Effector memory CD8-positive, alpha-beta T cell (primary cell): ENCODE data around the gene RNF224.
"Not testable (repeated sequence)": the region's sequence is repeated elsewhere in the genome, so short reads cannot be mapped to it uniquely, and the experiment has no call there.

Experiments
- ATAC-seq: fragments of 150-1000 bp; cut with Tn5 transposase; replicated peaks from 2 replicates; pipeline ENCODE4 v1.10.0; 2021; ENCODE audit warnings: mild to moderate bottlenecking, moderate library complexity
- DNase-seq, 3 experiments: peaks; one replicate each; pipeline ENCODE4 v3.0.0; 2021
- H3K27ac Mint-ChIP-seq, 2 donors: one replicate each; pipeline ENCODE4 v1.8.0; 2022; ENCODE audit warnings: mild to moderate bottlenecking in 2 of 2, mixed read lengths in 2 of 2, moderate library complexity in 2 of 2
- H3K27me3 Mint-ChIP-seq, 2 donors: one replicate each; pipeline ENCODE4 v1.8.0; 2022; ENCODE audit warnings: mixed read lengths in 2 of 2
- H3K36me3 Mint-ChIP-seq: one replicate; pipeline ENCODE4 v1.8.0; 2022; ENCODE audit warnings: mild to moderate bottlenecking, moderate library complexity, mixed read lengths; ENCODE audit not compliant: insufficient read depth
- H3K4me1 Mint-ChIP-seq, 2 donors: one replicate each; pipeline ENCODE4 v1.8.0; 2022; ENCODE audit warnings: low read depth in 2 of 2, mixed read lengths in 2 of 2
- H3K4me3 Mint-ChIP-seq, 2 donors: one replicate each; pipeline ENCODE4 v1.8.0; 2022; ENCODE audit warnings: mild to moderate bottlenecking in 2 of 2, mixed read lengths in 2 of 2, moderate library complexity in 2 of 2
- H3K9me3 Mint-ChIP-seq, 2 donors: one replicate each; pipeline ENCODE4 v1.8.0; 2022; ENCODE audit warnings: mixed read lengths in 2 of 2

The RNF224 gene

GRCh38 chr9:137237759-137238726, 10.7 kb downstream of the RNF224 start:
- peaks cover 0 to 14% of the 10 kb centered on the region in 2 donors for H3K27me3 Mint-ChIP-seq
- no peaks in the 10 kb centered on the region for H3K9me3 Mint-ChIP-seq
- H3K4me3 Mint-ChIP-seq, result peak overlapping the region in 1 of 2 donors; percentile 19
- H3K27ac Mint-ChIP-seq, result peak overlapping the region in 1 of 2 donors; percentile 82
- ATAC-seq (no peak), DNase-seq (no peak)
- peaks cover 18 to 19% of the 10 kb centered on the region in 2 donors for H3K4me1 Mint-ChIP-seq
- H3K36me3 Mint-ChIP-seq, result peaks cover 26% of the 10 kb centered on the region

- ATAC-seq, DNase-seq, H3K9me3 Mint-ChIP-seq: not testable (repeated sequence)
- peaks cover 23 to 26% of the 10 kb centered on the region in 2 donors for H3K4me1 Mint-ChIP-seq
- peaks cover 38% of the 10 kb centered on the region for H3K36me3 Mint-ChIP-seq
- peak overlapping the region; percentile 86 to 97 for H3K4me3 Mint-ChIP-seq
- peaks cover 0 to 10% of the 10 kb centered on the region in 2 donors for H3K27me3 Mint-ChIP-seq
- peak overlapping the region in 1 of 2 donors; percentile 97 for H3K27ac Mint-ChIP-seq
Measured at GRCh38 chr9:137239541-137240200, 12.4 kb downstream of the RNF224 start.

DNA sequence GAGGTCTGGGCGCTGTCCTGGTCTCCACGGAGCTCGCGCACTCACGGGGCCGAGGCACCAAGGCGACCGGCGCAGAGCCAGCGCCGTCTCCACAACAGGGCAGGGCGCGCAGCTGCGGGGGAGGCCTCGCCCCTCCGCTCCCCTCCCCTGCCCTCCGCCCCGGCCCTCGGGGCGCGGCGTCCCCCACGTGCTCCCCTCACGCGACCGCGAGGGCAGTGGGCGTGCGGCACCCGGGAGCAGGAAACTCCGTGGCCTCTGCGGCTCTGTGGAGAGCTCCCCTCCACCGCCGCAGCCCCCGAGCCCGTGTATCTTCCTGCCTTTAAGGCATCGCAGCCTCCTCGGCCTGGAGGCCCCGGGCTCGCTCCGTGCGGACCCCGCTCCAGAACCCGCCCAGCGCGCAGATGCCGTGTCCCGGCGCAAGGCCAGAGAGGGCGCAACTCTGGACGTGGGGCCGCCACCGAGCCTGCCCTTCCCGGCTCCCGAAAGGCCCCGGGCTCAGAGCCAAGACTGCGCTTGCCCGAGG, 13.1 kb downstream of the RNF224 start:
- Mint-ChIP-seq H3K36me3 (peaks cover 38% of the 10 kb centered on the region), H3K27ac (peak overlapping the region; percentile 91 to 97), H3K4me1 (peaks cover 20 to 22% of the 10 kb centered on the region in 2 donors), H3K9me3 (no peaks in the 10 kb centered on the region), H3K4me3 (peak overlapping the region; percentile 86 to 97), H3K27me3 (peaks cover 0 to 3% of the 10 kb centered on the region in 2 donors)
- DNase-seq, result peak in 2 of 3 experiments; percentile 65 to 70
- ATAC-seq, result peak; percentile 40

DNA sequence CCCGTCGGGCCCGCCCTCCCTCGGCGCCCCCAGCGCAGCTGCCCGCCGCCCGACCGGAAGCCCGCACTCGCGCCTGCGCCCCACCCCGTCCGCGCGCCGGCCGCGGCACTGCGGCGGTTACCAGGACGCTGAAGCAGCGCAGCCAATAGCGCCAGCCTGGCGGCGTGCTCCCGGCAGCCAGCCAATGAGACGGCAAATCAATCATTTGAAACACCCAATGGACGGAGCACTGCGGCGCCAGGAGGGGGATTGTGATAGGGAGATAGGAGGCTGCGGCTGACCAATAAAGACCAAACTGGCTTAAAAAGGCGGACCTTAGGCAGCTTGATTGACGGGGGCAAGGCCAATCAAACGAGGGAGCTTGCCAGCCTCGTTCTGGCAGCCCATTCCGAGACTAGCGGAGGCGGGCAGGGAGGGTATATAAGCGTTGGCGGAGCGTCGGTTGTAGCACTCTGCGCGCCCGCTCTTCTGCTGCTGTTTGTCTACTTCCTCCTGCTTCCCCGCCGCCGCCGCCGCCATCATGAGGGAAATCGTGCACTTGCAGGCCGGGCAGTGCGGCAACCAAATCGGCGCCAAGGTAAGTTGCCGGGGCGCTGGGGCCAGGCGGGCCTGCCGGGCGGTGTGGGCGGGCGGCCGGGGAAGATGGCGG, 13.7 kb downstream of the RNF224 start, which contains the start of gene TUBB4B:
Gene TUBB4B (plus strand): TSS at position 447 of the 649 bp plus-strand sequence. CDS start 74 bp downstream, at position 521.
- H3K9me3 Mint-ChIP-seq, result no peaks in the 10 kb centered on the region
- peak within 1 kb of the TSS; percentile 86 to 97 for H3K4me3 Mint-ChIP-seq
- no peaks in the 10 kb centered on the region for H3K27me3 Mint-ChIP-seq
- peaks cover 38% of the 10 kb centered on the region for H3K36me3 Mint-ChIP-seq
- peak; percentile 94 to 96 (median 96) for DNase-seq
- peaks cover 19 to 22% of the 10 kb centered on the region in 2 donors for H3K4me1 Mint-ChIP-seq
- H3K27ac Mint-ChIP-seq, result peak within 1 kb of the TSS; percentile 91 to 97
- ATAC-seq, result peak; percentile 74

DNA sequence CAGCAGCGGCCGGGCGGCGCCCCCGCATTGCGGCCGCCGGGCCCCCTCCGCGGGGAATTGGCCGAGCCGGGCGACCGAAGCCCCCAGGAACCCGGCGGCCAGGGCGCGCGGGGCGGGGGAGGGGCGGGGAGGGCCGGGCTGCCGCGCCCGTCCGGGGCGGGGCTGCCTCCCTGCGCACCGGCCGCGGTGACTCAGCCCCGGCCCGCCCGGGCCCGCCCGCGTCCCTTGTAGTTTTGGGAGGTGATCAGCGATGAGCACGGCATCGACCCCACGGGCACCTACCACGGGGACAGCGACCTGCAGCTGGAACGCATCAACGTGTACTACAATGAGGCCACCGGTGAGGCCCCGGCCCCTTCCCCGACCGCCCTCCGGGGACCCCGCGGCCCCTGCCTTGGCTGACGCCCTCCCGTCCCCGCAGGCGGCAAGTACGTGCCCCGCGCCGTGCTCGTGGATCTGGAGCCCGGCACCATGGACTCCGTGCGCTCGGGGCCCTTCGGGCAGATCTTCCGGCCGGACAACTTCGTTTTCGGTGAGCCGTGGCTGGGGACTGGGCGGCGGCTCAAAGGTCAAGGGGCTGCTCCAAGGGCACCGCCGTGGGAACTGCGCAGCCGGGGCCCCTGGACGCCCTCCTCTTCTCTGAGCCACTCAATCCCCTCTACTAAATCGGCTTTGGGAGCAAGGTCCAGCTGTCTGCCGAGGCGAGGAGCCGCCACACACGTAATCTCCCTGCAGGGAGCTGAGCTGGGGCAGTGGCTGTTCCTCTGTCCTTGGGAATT, 14.4 kb downstream of the RNF224 start:
- peak overlapping the region; percentile 91 to 97 for H3K27ac Mint-ChIP-seq
- ATAC-seq (peak; percentile 15), DNase-seq (peak in 2 of 3 experiments; percentile 41 to 51)
- H3K36me3 Mint-ChIP-seq, result peaks cover 38% of the 10 kb centered on the region
- H3K9me3 Mint-ChIP-seq, result no peaks in the 10 kb centered on the region
- H3K4me3 Mint-ChIP-seq, result peak overlapping the region; percentile 86 to 97
- H3K4me1 Mint-ChIP-seq, result peaks cover 19 to 22% of the 10 kb centered on the region in 2 donors
- no peaks in the 10 kb centered on the region for H3K27me3 Mint-ChIP-seq

DNA sequence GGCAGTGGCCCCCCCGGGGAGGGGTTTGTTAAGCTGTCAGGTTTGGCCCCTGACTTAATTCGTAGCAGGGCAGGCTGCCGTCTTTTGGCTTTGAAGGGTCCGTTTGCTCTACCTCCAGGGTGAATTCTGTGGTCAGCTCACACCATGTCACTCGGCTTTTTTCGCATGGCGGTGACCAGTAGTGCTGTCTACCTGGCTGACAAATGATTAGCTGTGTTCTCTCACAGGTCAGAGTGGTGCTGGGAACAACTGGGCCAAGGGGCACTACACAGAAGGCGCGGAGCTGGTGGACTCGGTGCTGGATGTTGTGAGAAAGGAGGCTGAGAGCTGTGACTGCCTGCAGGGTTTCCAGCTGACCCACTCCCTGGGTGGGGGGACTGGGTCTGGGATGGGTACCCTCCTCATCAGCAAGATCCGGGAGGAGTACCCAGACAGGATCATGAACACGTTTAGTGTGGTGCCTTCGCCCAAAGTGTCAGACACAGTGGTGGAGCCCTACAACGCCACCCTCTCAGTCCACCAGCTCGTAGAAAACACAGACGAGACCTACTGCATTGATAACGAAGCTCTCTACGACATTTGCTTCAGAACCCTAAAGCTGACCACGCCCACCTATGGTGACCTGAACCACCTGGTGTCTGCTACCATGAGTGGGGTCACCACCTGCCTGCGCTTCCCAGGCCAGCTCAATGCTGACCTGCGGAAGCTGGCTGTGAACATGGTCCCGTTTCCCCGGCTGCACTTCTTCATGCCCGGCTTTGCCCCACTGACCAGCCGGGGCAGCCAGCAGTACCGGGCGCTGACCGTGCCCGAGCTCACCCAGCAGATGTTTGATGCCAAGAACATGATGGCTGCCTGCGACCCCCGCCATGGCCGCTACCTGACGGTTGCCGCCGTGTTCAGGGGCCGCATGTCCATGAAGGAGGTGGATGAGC, 15.2 kb downstream of the RNF224 start:
- Mint-ChIP-seq H3K27me3 (no peaks in the 10 kb centered on the region), H3K27ac (peak overlapping the region in 1 of 2 donors; percentile 93), H3K4me3 (peak overlapping the region; percentile 74 to 97), H3K36me3 (peaks cover 38% of the 10 kb centered on the region), H3K4me1 (peaks cover 19 to 22% of the 10 kb centered on the region in 2 donors), H3K9me3 (no peaks in the 10 kb centered on the region)
- DNase-seq (no peak), ATAC-seq (no peak)

- Mint-ChIP-seq H3K4me3 (peak overlapping the region; percentile 13 to 97), H3K4me1 (peaks cover 19 to 22% of the 10 kb centered on the region in 2 donors), H3K36me3 (peaks cover 38% of the 10 kb centered on the region), H3K27ac (peak overlapping the region in 1 of 2 donors; percentile 93)
- not testable (repeated sequence) for H3K9me3 Mint-ChIP-seq, ATAC-seq, H3K27me3 Mint-ChIP-seq, DNase-seq
Measured at GRCh38 chr9:137243266-137243625, 15.9 kb downstream of the RNF224 start.

DNA sequence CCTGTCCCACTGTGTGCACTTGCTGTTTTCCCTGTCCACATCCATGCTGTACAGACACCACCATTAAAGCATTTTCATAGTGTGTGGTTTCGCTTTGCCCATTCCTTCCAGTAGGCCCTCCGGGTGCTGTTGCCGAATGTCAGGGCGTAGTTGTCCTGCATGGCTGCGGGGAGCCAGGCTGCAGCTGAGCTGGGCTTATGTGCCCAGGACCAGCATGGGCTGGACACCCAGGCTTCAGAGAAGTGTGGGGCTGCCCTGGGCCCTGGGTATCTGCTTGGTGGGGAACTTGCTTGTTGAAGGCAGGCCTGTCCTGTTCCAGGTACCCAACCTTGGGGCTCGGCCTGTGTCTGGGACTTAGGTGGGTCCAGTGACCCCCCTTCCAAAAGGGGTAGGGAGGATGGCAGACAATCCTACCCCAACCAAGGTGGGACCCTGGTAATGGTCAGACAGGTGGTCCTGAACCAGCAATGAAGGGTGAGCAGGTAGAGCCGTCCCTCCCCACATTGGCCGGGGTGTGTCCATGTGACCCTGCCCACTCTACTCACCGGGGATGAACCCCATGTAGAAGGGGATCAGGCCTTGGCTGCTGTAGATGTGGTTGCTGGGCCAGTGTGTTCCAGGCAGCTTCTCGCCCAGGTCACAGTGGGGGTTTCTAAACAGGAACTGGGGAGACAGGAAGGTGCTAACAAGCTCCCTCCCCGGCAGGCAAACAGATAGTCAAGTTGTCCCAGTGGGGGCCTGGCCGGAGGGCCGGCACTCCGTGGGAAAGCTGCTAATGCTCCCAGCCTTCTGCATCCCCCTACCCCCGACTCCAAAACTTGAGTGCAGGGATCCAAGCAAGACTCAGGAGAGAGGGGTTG, 16.6 kb downstream of the RNF224 start:
- DNase-seq (no peak), ATAC-seq (no peak)
- Mint-ChIP-seq H3K4me3 (peak overlapping the region; percentile 13 to 53), H3K4me1 (peaks cover 18 to 19% of the 10 kb centered on the region in 2 donors), H3K27me3 (no peaks in the 10 kb centered on the region), H3K27ac (peak overlapping the region in 1 of 2 donors; percentile 93), H3K36me3 (peaks cover 38% of the 10 kb centered on the region), H3K9me3 (no peaks in the 10 kb centered on the region)

DNA sequence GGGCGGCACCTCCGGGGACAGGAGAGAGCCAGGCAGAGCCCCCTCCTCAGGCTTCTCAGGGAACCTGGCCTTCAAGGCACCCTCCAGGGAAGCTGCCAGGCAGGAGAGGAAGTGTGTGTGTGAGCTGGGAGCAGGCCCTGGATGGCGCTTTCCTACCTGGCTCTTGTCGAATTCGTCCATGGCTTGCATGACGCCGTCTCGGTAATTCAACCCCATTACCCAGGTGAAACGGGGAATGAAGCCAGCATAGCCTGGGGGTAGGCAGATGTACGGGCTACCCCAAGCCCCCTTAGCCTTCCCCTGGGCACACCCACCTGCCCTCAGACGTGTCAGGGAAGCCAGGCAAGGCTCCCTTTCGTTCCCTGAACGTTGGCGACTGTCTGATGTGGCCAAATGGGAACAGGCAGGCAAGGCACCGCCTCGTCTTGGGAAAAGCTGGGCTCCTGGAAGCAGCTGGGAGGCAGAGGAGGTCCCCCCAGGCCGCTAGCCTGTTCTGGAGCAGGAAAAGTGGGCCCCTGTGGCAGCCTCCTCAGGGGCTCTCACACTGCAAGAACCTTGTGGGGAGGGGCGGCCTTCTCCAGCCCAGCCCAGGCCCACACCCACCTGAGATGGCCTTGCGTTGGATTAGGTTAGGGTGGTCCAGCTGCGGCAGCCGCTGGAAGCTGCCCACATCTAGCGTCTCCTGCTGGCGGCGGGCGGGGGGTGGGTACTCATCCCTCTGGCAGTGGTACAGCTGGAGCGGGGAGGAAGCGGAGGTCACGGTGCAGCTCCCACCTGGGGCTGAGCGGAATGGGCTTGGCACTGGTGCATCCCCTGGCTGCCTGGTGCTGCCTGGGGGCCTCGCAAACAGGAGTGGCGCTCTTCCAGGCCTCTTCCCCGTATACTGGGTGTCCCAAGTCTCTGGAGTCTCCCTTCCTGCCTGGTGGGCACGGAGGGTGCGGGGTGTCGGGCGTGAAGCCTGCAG, 17.5 kb downstream of the RNF224 start:
- H3K27ac Mint-ChIP-seq, result peak overlapping the region in 1 of 2 donors; percentile 93
- ATAC-seq, result no peak
- no peak for DNase-seq

More for the DNA sequence above, 17.5 kb downstream of the RNF224 start:
- Mint-ChIP-seq H3K4me3 (peak overlapping the region in 1 of 2 donors; percentile 53), H3K4me1 (peaks cover 14 to 15% of the 10 kb centered on the region in 2 donors), H3K27me3 (no peaks in the 10 kb centered on the region), H3K36me3 (peaks cover 34% of the 10 kb centered on the region), H3K9me3 (no peaks in the 10 kb centered on the region)
